Femur (tissue), 1 donor: Measurements from ENCODE around the gene TSPAN14.
"Not testable (repeated sequence)": the region's sequence is repeated elsewhere in the genome, so short reads cannot be mapped to it uniquely, and the experiment has no call there.

Experiments
- DNase-seq: peaks from one replicate; pipeline ENCODE4 v3.0.0-alpha.2; 2017

TSPAN14 gene

GRCh38 chr10:80530251-80530650, 76.1 kb downstream of the TSPAN14 start:
- DNase-seq, result no peak

DNA sequence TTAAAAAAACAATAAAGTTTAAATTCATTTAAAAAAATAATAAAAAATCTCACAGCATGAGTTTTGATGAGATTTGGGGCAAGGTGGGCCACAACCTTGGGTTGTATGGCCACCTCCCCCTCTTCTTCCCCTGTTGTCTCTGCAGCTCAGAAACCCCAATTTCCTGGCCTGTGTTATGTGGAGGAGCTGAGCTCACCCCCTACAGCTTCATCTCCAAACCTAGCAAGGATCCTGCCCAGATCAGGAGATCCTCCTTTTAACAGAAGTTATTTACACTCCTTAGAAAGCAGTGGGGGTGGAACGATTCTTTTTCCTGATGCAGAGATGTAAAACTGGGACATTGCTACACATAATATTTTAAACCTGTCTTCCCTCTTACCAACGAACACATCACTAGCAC, 76.7 kb downstream of the TSPAN14 start:
- no peak for DNase-seq

DNA sequence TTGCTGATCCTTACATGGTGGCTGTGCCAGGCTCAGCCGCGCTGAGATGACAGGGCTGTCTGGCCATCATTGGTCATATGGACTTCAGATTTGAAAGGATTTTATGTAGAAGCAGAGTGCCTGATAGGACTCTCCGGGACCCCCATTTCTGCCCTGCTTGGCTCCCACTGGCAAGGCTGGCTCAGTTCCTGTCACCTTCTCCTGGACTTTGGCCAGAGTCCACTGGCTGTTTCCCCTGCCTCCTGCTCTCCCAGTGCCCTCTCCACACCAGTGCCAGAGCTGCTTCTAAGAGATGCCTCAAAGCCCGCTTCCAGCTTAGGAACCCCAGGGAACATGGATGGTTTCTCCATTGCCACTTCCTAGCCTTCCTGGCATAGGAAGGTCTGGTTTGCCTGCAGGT, 78.5 kb downstream of the TSPAN14 start:
- DNase-seq, result peak; percentile 11

DNA sequence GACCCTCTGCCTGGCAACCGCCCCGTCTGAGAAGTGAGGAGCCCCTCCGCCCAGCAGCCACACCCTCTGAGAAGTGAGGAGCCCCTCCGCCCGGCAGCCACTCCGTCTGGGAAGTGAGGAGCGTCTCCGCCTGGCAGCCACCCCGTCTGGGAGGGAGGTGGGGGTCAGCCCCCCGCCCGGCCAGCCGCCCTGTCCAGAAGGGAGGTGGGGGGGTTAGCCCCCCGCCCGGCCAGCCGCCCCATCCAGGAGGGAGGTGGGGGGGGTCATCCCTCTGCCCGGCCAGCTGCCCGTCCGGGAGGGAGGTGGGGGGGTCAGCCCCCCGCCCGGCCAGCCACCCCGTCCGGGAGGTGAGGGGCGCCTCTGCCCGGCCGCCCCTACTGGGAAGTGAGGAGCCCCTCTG, 79.9 kb downstream of the TSPAN14 start:
- DNase-seq, result not testable (repeated sequence)

DNA sequence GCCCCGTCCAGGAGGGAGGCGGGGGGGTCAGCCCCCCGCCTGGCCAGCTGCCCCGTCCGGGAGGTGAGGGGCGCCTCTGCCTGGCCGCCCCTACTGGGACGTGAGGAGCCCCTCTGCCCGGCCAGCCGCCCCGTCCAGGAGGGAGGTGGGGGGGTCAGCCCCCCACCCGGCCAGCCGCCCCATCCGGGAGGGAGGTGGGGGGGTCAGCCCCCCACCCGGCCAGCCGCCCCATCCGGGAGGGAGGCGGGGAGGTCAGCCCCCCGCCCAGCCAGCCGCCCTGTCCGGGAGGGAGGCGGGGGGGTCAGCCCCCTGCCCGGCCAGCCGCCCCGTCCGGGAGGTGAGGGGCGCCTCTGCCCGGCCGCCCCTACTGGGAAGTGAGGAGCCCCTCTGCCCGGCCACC, 80.5 kb downstream of the TSPAN14 start:
- not testable (repeated sequence) for DNase-seq

DNA sequence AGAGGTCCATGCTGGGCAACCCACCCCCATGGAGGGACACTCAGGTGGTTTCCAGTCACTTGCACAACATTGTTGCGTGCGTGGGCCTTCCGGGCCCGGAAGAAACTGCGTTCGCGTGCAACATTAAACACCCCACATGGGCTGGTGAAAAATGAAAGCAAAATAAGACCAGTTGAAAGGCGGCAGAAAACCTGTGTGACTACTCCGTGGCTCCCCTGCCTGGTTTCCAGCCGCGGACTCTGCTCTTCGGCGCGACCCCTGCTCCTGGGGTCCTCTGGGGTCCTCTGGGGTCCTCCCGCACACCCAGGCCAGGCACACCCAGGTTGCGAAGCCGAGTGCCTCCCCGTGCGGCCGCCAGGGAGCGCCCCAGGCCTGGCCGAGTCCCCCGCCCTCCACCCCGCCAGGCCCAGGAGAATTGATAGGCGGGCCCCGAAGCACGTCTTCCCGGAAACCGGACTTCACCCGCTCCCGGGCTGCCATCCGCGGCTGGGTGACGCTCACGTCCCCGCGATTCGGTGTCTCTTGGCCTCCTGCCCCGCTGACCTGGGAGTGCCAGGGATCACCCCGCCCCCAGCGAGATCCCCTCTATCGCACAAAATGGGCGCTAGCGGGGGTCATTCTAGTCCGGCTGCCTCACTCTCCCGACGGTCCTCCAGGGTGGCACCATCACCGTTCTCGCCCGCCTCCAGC, 81.7 kb downstream of the TSPAN14 start:
- peak; percentile 78 for DNase-seq

DNA sequence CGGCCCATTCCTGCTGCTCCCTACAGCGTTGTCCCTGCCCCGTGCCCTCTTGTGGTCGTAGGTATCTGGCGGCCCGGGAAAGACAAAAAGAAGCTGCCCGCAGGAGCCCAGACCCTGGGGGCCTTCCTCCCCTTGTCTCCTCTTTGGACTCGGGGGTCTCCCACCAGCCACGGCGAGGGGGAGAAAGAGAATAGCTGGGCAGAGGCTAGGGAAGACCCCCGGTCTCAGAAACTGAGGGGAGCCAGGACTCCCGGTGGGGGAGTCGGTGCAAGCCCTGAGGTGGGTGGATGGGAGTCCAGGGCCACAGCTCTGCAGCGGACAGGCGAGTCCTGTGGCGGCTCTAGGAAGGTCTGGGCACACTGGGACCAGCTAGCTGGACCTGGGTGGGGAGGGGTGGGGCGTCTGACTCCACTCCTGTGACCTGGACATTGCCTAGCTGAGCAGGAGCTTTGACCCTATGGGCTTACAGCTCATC, 82.3 kb downstream of the TSPAN14 start:
- no peak for DNase-seq

DNA sequence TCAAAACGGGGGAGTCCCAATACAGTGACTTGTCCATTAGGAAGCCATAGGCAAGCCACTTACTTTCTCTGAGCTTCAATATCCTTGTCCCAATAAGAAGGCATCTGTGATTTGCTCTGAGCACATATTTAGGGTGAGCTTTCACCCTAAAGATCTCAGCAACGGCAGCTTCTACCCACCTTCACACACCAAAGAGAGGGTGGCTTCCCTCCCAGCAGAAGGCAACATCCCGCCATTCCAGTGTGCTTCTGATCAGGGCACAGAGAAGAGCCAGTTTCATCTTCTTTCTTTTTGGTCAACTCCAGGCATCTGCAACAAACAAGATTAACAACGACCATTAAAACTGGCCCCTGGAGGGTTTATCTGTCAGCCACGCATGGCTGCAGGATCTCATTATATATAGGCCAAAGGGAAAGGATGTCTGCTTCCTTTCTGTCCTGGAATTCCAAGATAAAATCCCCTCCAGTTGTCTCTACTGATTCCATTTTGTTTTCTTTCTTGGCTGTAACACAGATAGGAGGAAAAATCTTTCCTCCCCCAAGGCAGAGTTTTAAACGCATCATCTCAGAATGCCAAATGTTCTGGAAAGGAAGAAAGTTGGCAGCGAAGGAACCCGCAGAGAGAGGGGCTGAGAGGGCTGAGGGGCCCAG, 83.1 kb downstream of the TSPAN14 start:
- DNase-seq, result no peak

- DNase-seq, result no peak
Observed at GRCh38 chr10:80537736-80538480, 83.8 kb downstream of the TSPAN14 start, which contains the start of gene SH2D4B. TSS of gene SH2D4B (plus strand) at chr10:80537902. CDS start at chr10:80538332, 430 bp downstream.

- no peak for DNase-seq
Observed at GRCh38 chr10:80538481-80539185, 84.5 kb downstream of the TSPAN14 start.

DNA sequence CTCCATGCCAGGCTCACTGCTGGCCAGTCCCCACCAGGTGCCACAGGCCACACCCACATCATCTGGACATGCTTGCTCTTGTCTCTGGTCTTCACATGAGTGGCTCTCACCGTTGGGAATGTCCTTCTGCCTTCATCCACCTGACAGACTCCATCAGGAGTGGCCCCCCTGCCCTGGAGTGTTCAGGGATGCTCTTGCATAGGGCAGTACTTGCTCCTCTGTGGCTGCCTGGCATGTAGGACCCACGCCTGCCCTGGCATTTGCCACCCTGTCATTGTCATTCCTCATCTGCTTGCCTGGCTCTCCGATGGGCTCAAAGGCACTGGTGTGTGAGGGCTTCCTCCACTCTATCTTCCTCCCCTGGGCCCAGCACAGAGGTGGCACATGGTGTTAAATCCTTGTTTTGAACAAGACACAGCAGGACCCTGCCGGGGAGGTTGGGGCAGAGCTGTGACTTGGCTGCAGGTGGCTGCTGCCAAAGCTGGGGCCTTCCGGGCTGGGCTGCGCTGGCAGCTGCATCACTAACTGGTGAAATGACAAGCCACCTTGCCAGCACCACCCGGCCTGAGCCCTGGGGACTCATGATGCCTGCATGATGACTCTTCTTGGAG, 85.4 kb downstream of the TSPAN14 start:
- peak; percentile 62 for DNase-seq

DNA sequence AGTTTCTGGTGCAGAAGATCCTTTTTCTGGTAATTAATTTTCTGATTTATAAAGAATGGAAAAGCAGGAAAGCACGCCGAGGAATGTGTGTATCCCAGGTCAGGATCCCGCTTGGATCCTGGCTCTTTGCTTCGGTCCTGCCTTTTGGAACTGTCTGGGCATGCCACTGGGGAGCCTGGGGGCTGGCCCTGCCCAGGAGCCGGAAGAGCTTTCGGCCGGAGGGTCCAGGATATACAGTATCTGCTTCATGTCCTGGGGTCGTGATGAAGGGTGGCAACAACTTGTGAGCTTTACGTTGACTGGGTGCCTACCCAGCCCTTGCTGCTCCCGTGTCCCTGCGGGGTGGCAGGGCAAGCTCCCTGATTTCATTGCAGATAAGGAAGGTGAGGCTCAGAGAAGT, 86.0 kb downstream of the TSPAN14 start:
- no peak for DNase-seq

GRCh38 chr10:80540618-80540980, 86.5 kb downstream of the TSPAN14 start:
- no peak for DNase-seq

DNA sequence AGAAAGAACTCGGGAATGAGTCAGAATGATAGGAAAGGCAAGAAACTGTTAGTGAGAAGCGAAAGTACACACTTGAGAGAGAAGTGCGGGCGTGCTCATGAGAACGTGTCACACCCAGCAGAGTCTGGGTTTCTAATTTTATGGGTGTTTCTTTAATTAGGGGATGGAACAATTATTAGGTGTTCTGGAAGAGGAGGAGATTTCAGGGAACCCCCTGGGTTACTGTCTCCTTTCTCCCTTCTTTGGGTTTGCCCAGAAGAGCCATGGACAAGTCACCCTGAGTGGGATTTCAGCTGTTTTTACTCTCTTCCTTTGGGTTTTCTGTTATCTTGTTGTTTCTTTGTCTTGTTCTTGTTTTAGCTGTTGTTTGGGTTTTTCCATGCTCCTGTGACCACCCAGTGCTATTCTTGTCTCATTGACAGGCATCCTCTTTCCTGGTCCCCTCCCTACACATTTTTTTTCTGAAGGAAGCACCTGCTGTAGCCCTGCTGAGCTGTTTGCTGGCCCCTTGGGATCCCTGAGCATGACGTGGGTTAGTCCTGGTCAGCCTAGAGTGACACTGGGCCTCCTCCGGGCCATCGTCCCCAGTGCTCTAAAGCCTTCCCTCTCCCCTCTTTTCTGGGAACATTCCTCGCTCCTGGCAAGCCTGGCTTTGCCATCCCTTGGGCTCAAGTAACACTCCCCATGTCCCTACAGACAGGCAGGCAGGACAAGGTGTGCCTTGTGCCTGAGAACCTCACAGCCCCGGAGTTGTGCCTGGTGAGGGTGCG, 87.1 kb downstream of the TSPAN14 start:
- no peak for DNase-seq

GRCh38 chr10:80542053-80542452, 87.9 kb downstream of the TSPAN14 start:
- DNase-seq, result no peak

DNA sequence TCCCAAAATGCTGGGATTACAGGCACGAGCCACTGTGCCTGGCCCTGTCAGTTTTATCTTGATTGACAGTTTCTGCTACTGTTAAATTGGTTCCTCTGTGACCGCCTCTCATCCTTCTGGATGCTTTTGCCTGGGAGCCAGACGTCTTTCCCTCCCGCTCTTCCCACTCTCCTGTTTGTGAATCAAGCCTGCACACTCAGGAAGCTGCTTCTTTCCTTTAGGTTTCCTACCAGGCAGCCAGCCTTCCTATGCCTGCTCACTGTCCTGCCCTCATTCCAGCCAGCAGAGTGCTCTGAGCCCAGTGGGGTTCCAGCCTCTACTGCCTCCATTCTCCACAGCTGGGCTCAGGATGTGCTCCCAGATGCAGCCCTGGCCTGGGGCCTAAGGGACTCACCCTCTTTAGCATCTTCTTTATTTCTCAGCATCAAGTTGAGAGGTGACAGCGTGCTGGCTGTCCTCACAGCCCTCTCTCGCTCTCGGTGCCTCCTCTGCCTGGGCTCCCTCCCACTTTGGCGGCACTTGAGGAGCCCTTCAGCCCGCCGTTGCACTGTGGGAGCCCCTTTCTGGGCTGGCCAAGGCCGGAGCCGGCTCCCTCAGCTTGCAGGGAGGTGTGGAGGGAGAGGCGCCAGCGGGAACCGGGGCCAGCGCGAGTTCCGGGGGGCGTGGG, 88.7 kb downstream of the TSPAN14 start:
- no peak for DNase-seq

DNA sequence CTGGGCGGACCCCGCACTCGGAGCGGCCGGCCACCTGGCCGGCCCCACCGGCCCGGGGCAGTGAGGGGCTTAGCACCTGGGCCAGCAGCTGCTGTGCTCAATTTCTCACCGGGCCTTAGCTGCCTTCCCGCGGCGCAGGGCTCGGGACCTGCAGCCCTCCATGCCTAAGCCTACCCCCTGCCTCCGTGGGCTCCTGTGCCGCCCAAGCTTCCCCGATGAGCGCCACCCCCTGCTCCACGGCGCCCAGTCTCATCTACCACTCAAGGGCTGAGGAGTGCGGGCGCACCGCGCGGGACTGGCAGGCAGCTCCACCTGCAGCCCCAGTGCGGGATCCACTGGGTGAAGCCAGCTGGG, 89.2 kb downstream of the TSPAN14 start:
- not testable (repeated sequence) for DNase-seq

DNA sequence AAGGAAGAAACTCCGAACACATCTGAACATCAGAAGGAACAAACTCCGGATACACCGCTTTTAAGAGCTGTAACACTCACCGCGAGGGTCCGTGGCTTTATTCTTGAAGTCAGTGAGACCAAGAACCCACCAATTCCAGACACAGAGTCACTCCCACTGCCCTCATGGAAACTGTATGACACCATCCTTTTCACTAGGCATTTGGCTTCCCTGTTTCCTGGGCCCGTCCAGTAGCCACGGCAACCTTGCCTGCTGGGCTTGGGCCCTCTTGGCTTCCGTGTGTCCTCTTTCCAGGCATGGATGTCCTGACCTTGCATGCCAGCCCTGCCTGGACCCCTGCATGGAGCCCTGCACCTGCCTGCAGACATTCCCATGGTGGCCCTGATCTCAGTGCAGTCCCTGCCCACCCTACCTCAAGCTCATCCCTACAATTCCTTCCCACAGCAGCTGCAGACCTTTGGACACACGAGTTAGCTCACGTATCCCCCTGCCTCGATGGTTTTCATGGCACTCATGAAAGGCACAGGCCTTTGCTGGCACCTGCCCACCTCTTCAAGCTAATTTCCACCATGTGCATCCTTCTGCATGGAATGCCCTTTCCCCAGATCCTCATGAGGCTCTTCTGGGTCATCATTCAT, 90.3 kb downstream of the TSPAN14 start:
- DNase-seq, result no peak

- DNase-seq, result no peak
Observed at GRCh38 chr10:80545258-80545881, 91.3 kb downstream of the TSPAN14 start.

DNA sequence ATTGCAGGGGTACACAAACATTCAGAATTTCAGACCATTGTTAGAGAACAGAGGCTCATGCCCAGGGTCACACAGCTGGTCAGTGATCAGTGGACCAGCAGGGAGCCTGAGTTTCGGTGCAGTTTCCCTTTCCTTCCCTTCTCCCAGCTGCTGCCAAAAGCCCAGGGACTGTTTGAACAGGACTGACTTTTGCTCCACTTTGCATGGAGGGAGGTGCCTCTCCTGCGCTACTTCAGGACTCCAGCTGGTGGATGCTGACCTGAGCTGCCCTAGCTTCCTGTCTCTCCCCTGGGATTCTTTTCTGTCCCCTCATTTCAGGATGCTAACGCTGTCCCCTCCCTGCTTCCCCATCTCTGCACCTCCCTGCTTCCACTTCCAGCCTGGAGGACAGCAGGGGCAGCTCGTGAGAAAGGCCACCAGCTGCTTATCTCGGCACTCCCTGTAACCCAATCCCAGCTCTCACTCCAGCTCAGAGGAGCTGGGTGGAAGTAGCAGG, 98.1 kb downstream of the TSPAN14 start:
- DNase-seq, result peak; percentile 32
